ENCODE measurements around the gene NUTF2.

Gene NUTF2

GRCh38 chr16:67915831-67916723 lies 69.3 kb downstream of the NUTF2 start (continued):
- TF ChIP-seq ZBTB10 (tag by site-specific recombination; IDR thresholded peaks at IDR 0.05), result no peak
- no peak for TF ChIP-seq ZNF423 (tag by site-specific recombination; IDR thresholded peaks at IDR 0.05)

- Histone ChIP-seq H3K27ac (ENCODE audit: extremely low read depth, low read depth, low read length) (no peak overlapping the region), H3K9me3 (ENCODE audit: control insufficient read depth, insufficient read depth, low read depth, low read length) (no peaks in the 10 kb centered on the region), H3K36me3 (ENCODE audit: control insufficient read depth in 2 of 2, insufficient read depth in 1 of 2, low read length in 2 of 2) (peaks cover 0 to 42% of the 10 kb centered on the region in 2 experiments; a peak in 2 of 3 replicates), H3K4me3 (ENCODE audit: low read depth, low read length) (no peak overlapping the region), H3K4me1 (ENCODE audit: control insufficient read depth, insufficient read depth, low read length) (no peaks in the 10 kb centered on the region)
- ChIA-PET POLR2A (interaction anchor here (0.8 to 1.2 kb wide), 4 partner anchors 9 to 71 kb away, joined by 3 to 4 read pairs (median 4); partner anchors contain the start of genes NUTF2 and PSKH1), CTCF (interaction anchor here (1.5 kb wide), 1 partner anchor 33 kb away, joined by 6 read pairs; the partner anchor contains the start of gene NRN1L)
- TF ChIP-seq ZIC2 (tag by site-specific recombination; IDR thresholded peaks at IDR 0.05) (peak; percentile 62; the same call in 1 of the 2 replicates), ZBTB11 (tag by site-specific recombination; conservative IDR thresholded peaks at IDR 0.05; ENCODE audit: low read depth) (no peak)
Measured at GRCh38 chr16:67917140-67917851, 70.6 kb downstream of the NUTF2 start.

GRCh38 chr16:67917852-67918236 lies 71.1 kb downstream of the NUTF2 start:
- no peaks in the 10 kb centered on the region for H3K4me1 ChIP-seq (ENCODE audit: control insufficient read depth, insufficient read depth, low read length)
- no peaks in the 10 kb centered on the region for H3K9me3 ChIP-seq (ENCODE audit: control insufficient read depth, insufficient read depth, low read depth, low read length)
- POLR2A ChIA-PET, result interaction anchor here (0.6 to 1.2 kb wide), 5 partner anchors 8 to 72 kb away, joined by 3 to 5 read pairs (median 4); partner anchors contain the start of genes NUTF2 and PSKH1
- H3K27ac ChIP-seq (ENCODE audit: extremely low read depth, low read depth, low read length), result no peak overlapping the region
- CTCF ChIA-PET, result interaction anchor here (0.6 to 1.5 kb wide), 3 partner anchors 25 to 101 kb away, joined by 3 to 6 read pairs (median 4); partner anchors contain the start of genes NRN1L and PSKH1
- no peak overlapping the region for H3K4me3 ChIP-seq (ENCODE audit: low read depth, low read length)
- peak; percentile 49; the same call in 1 of the 2 replicates for TF ChIP-seq ZNF629 (tag by site-specific recombination; IDR thresholded peaks at IDR 0.05)
- TF ChIP-seq SP7 (tag by site-specific recombination; IDR thresholded peaks at IDR 0.05), result 0 out of 2 replicates have a peak, but pooled peaks have one; percentile 25
- TF ChIP-seq PRDM10 (tag by site-specific recombination; IDR thresholded peaks at IDR 0.05), result 0 out of 2 replicates have a peak, but pooled peaks have one; percentile 36
- TF ChIP-seq ZNF362 (tag by site-specific recombination; IDR thresholded peaks at IDR 0.05), result no peak
- TF ChIP-seq ZNF558 (tag by site-specific recombination; IDR thresholded peaks at IDR 0.05), result no peak
- peak; percentile 31; the same call in 1 of the 2 replicates for TF ChIP-seq PRDM1 (tag by site-specific recombination; IDR thresholded peaks at IDR 0.05)
- TF ChIP-seq ZNF366 (tag by site-specific recombination; conservative IDR thresholded peaks at IDR 0.05), result peak; percentile 34; the same call in 1 of the 2 replicates
- H3K36me3 ChIP-seq (ENCODE audit: control insufficient read depth in 2 of 2, insufficient read depth in 1 of 2, low read length in 2 of 2), result peaks cover 0 to 42% of the 10 kb centered on the region in 2 experiments; a peak in 2 of 3 replicates
